DOHH2 (cell line): ENCODE measurements around the gene PTS.

Source experiments
- H3F3A ChIP-seq: fragments of 200-600 bp; sonication (generic), shearing (Covaris generic); 2 replicates; pipeline ENCODE4 v1.6.0; 2016; ENCODE audit warnings: antibody characterized with exemption, mild to moderate bottlenecking; ENCODE audit not compliant: control insufficient read depth, insufficient read depth
- H3K27ac ChIP-seq: fragments of 200-600 bp; sonication (generic); 2 replicates; pipeline ENCODE4 v1.5.1; 2014; ENCODE audit warnings: low read depth, mild to moderate bottlenecking, low read length, moderate library complexity
- H3K27me3 ChIP-seq: fragments of 200-600 bp; sonication (generic); 2 replicates; pipeline ENCODE4 v1.6.1; 2014; ENCODE audit warnings: mild to moderate bottlenecking, low read length, mixed read lengths; ENCODE audit not compliant: control insufficient read depth
- H3K36me3 ChIP-seq: fragments of 200-600 bp; sonication (generic); 2 replicates; pipeline ENCODE4 v1.6.1; 2014; ENCODE audit warnings: mild to moderate bottlenecking, low read length, moderate library complexity, mixed read lengths; ENCODE audit not compliant: control insufficient read depth
- H3K4me1 ChIP-seq: fragments of 200-600 bp; sonication (generic); 2 replicates; pipeline ENCODE4 v1.6.1; 2014; ENCODE audit warnings: mild to moderate bottlenecking, low read length, mixed read lengths; ENCODE audit not compliant: control insufficient read depth
- H3K4me2 ChIP-seq: fragments of 200-600 bp; sonication (generic); 2 replicates; pipeline ENCODE4 v1.6.0; 2014; ENCODE audit warnings: mild to moderate bottlenecking, low read length, moderate library complexity
- H3K4me3 ChIP-seq: fragments of 200-600 bp; sonication (generic); 2 replicates; pipeline ENCODE4 v1.5.1; 2014; ENCODE audit warnings: mild to moderate bottlenecking, low read length, mixed read lengths
- H3K79me2 ChIP-seq: fragments of 200-600 bp; sonication (generic); 2 replicates; pipeline ENCODE4 v1.6.1; 2014; ENCODE audit warnings: mild to moderate bottlenecking, low read length, mixed read lengths; ENCODE audit not compliant: control insufficient read depth
- H3K9me2 ChIP-seq: fragments of 200-600 bp; sonication (generic); replicated peaks from 2 replicates; pipeline ENCODE4 v1.6.1; 2014; ENCODE audit warnings: mild to moderate bottlenecking, low read length, mixed read lengths; ENCODE audit not compliant: control insufficient read depth
- H3K9me3 ChIP-seq: fragments of 200-600 bp; sonication (generic); 2 replicates; pipeline ENCODE4 v1.6.1; 2014; ENCODE audit warnings: antibody characterized with exemption, low read length, mixed read lengths; ENCODE audit not compliant: control insufficient read depth, insufficient read depth
- H4K20me1 ChIP-seq: fragments of 200-600 bp; sonication (generic); 2 replicates; pipeline ENCODE4 v1.6.0; 2014; ENCODE audit warnings: low read depth, mild to moderate bottlenecking, antibody characterized with exemption, low read length, moderate library complexity; ENCODE audit not compliant: control insufficient read depth, insufficient read depth
- EZH2phosphoT487 ChIP-seq: fragments of 200-600 bp; sonication (generic); IDR thresholded peaks from 2 replicates; pipeline ENCODE4 v1.6.1; 2017; ENCODE audit warnings: borderline replicate concordance, mild to moderate bottlenecking, antibody characterized with exemption, low read length, moderate library complexity, mixed read lengths
- TF ChIP-seq, protein P1 (sequence below): fragments of 200-600 bp; sonication (generic); IDR thresholded peaks from one replicate; pipeline ENCODE4 v1.5.1; 2014; ENCODE audit warnings: antibody characterized with exemption, mild to moderate bottlenecking, low read depth, low read length; ENCODE audit not compliant: poor library complexity, severe bottlenecking

PTS gene

DNA sequence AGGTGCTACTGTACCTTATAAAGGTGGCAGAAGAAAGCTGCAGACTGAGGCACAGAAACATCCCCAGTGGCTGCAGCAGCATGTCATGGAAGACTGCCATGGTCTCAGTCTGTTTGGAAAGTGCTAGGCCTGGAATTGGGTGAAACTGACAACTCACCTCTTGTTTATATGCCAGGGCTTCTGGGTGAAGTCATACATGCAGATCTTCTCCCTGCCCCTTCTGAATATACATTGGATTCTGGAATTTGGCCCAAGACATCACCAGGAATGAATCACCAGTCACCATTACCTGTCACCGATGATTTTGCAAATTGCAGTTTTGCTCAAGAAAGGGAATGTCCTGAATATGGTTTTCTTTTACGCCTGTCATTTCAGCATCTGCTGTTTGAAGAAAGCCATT, 34.3 kb downstream of the PTS start, which contains the start of gene PLET1:
Gene PLET1 (minus strand): TSS at position 371 of the 400 bp plus-strand sequence. CDS start 271 bp downstream, at position 100.
- H4K20me1 ChIP-seq = no peaks in the 10 kb centered on the region
- H3K4me3 ChIP-seq = no peak within 1 kb of the TSS
- TF ChIP-seq EZH2phosphoT487 = no peak
- TF ChIP-seq, protein P1, sequence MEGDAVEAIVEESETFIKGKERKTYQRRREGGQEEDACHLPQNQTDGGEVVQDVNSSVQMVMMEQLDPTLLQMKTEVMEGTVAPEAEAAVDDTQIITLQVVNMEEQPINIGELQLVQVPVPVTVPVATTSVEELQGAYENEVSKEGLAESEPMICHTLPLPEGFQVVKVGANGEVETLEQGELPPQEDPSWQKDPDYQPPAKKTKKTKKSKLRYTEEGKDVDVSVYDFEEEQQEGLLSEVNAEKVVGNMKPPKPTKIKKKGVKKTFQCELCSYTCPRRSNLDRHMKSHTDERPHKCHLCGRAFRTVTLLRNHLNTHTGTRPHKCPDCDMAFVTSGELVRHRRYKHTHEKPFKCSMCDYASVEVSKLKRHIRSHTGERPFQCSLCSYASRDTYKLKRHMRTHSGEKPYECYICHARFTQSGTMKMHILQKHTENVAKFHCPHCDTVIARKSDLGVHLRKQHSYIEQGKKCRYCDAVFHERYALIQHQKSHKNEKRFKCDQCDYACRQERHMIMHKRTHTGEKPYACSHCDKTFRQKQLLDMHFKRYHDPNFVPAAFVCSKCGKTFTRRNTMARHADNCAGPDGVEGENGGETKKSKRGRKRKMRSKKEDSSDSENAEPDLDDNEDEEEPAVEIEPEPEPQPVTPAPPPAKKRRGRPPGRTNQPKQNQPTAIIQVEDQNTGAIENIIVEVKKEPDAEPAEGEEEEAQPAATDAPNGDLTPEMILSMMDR = no peak
- no peaks in the 10 kb centered on the region for H3K9me3 ChIP-seq
- no peak within 1 kb of the TSS for H3K27ac ChIP-seq
- H3F3A ChIP-seq = no peaks in the 10 kb centered on the region
- no peaks in the 10 kb centered on the region for H3K9me2 ChIP-seq
- no peaks in the 10 kb centered on the region for H3K79me2 ChIP-seq
- H3K27me3 ChIP-seq = peaks cover 3% of the 10 kb centered on the region; the same call in 1 of the 2 replicates
- no peaks in the 10 kb centered on the region for H3K4me1 ChIP-seq
- H3K4me2 ChIP-seq = no peak within 1 kb of the TSS
- H3K36me3 ChIP-seq = no peaks in the 10 kb centered on the region

- H3K36me3 ChIP-seq = no peaks in the 10 kb centered on the region
- no peak for TF ChIP-seq EZH2phosphoT487
- TF ChIP-seq, protein P1 = no peak
Observed at GRCh38 chr11:112265659-112266409, 39.6 kb downstream of the PTS start.

DNA sequence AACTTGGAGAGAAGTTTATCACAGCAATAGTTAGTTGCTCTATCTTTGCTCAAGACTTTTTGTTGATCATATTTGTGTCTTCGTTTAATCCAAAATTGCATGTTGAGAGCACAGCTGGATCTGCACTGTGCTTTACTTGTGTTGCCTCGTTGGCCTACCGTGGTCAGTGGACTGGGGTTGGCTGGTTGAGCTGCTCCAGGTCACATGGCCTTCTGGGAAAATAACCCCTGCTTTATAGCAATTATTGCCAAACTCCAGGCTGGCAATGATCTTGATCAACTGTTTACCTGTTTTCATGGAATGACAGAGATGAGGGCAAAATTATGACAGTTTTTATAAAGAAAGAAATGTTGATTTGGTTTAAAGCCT, 40.2 kb downstream of the PTS start:
- Histone ChIP-seq H3K79me2 (no peaks in the 10 kb centered on the region), H3F3A (no peaks in the 10 kb centered on the region), H3K9me2 (no peaks in the 10 kb centered on the region)

More at GRCh38 chr11:112265659-112266409, 39.6 kb downstream of the PTS start:
- H3K27ac ChIP-seq = no peak overlapping the region
- H3K4me2 ChIP-seq = no peak overlapping the region
- no peaks in the 10 kb centered on the region for H3K79me2 ChIP-seq
- no peak overlapping the region for H3K4me3 ChIP-seq
- no peaks in the 10 kb centered on the region for H3K9me3 ChIP-seq
- H3F3A ChIP-seq = no peaks in the 10 kb centered on the region
- no peaks in the 10 kb centered on the region for H3K4me1 ChIP-seq
- H3K9me2 ChIP-seq = no peaks in the 10 kb centered on the region
- H3K27me3 ChIP-seq = no peaks in the 10 kb centered on the region
- no peaks in the 10 kb centered on the region for H4K20me1 ChIP-seq

More for the DNA sequence above, 40.2 kb downstream of the PTS start:
- no peaks in the 10 kb centered on the region for H3K9me3 ChIP-seq
- no peak overlapping the region for H3K4me2 ChIP-seq
- H3K4me1 ChIP-seq = peaks cover 5% of the 10 kb centered on the region
- H3K27me3 ChIP-seq = no peaks in the 10 kb centered on the region
- H4K20me1 ChIP-seq = no peaks in the 10 kb centered on the region
- no peaks in the 10 kb centered on the region for H3K36me3 ChIP-seq
- no peak for TF ChIP-seq EZH2phosphoT487
- TF ChIP-seq, protein P1 = no peak
- no peak overlapping the region for H3K27ac ChIP-seq
- no peak overlapping the region for H3K4me3 ChIP-seq
